ENCODE results near the gene TLCD3A.
"Not testable (repeated sequence)": the region's sequence is repeated elsewhere in the genome, so short reads cannot be mapped to it uniquely, and the experiment has no call there.

TLCD3A gene

GRCh38 chr17:750431-751037 lies 18.1 kb downstream of the TLCD3A start:
- DNase-seq, result no peak

DNA sequence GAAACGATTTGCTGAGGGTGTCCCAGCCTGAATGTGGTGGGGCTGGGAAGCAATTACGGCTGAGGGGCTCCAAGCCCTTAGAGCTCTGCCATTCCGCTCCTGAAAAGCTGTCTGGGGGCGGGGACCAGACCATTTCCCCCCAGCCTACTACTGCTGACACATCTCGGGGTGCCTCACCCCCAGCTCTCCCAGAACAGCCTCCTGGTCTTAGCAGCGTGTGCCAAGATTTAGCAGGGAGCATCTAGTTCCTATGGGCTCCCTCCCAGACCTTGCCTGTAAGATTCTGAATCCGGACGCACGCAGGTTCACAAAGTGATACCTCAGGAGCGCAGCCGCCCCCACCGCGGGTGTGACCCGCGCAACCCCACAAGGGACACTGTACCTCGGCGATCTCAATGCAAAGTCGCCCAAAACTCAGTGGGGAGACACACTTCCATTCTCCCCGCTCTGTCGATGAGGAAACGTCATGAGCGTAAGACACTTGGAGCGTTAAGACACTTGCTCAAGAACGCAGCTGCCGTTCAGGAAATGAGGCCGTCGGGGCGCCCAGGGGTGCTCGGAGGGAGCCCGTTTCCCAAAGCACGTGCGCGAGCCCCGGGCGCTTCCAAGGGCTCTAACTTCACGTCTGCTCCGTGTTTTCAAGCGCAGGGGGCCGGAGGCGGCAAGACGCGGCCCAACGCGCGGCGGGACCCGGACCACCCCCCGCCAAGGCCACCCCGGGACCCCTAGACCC lies 19.0 kb downstream of the TLCD3A start:
- peak; percentile 71 to 72 for DNase-seq

DNA sequence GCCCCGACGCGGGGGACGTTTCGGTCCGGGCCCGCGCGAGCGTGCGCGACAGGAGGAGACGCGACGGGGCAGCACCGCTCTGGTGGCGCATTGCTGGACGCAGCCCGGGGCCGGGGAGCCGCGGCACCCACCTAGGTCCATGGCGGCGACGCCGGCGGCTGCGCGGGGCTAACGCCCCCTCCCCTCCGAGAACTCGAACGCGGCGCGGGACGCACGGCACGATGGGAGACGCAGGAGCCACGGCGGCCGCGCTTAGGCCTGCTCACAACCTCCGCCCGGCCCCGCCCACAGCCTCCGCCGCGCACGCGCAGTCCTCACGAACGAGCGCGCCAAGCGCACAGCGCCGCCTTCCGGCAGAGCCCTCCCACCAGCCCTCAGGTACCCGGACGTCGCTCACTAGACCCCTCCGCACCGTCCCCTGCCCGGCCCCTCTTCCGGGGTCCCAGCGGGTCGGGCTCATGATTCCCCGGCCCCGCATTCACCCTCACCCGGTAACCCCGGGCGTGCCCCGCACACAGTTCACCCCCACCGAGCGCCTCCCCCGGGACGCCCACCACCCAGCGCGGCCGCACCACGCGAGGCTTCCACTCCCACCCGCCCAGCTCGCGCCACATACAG lies 19.7 kb downstream of the TLCD3A start, which contains the start of gene GEMIN4:
Gene GEMIN4 (minus strand): TSS at position 263 of the 618 bp plus-strand sequence. CDS start 122 bp downstream, at position 141.
- DNase-seq, result peak; percentile 99 to 100

DNA sequence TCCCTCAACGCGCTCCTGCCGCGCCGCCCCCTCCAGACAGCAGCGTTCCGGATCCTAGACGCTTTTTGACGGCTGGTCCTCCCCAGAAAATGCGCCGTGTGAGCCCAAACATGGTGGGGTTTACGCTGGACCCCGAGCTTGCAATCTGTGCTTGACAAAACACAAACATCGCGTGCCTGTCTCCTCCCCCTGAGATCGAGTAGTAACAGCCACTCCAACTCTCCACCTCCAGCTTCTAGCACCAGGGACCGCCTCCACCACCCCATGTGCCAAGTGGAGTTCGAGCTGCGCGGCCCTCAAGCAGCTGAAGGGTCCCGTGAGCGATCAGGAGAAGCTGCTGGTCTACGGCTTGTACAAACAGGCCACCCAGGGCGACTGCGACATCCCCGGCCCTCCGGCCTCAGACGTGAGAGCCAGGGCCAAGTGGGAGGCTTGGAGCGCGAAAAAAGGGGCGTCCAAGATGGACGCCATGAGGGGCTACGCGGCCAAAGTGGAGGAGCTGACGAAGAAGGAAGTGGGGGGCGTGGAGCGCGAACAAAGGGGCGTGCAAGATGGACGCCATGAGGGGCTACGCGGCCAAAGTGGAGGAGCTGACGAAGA lies 20.3 kb downstream of the TLCD3A start:
- DNase-seq, result no peak

DNA sequence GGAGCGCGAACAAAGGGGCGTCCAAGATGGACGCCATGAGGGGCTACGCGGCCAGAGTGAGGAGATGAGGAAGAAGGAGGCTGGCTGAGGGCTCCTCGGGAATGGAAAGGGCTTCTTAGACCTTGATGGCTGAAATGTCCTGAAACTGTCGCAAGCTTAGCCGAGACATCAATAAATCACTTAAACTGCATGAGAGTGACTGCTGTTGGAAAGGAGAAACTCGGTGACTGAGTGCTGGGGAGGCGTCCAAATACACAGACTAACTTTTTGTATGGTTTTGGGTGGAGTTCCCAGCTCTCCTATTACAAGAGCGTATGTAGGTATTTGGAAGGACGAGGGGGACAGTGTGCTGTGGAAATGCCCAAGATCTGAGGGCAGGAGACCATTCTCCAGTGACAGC lies 21.0 kb downstream of the TLCD3A start:
- DNase-seq, result no peak

- not testable (repeated sequence) for DNase-seq
Measured at GRCh38 chr17:755319-755961, 23.0 kb downstream of the TLCD3A start.

DNA sequence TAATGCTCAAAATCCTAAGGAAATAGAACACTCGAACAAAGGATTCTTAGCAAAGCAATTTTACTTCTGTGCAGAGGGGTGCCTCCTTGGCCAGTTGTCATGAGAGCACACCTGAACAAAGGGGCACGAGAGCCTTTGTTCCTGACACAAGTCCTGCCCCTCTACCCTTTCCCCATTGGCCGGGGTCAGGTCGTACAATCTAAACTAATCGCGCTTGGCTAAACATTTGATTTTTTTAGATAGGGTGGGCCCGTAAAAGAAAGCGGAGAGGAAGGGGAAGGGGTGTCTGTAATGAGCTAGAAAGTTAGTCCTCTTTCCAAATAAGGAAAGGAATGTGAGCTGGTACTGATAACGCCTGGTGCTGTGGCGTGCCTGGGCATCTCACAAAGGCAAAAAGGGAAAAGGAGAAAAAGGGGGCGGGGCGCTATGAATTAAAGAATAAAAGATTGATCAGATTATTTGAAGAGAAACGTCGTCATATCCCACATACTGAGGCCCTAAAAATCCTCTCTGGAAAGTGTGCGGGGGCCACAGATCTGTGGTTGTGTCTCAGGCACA lies 23.7 kb downstream of the TLCD3A start:
- not testable (repeated sequence) for DNase-seq

DNA sequence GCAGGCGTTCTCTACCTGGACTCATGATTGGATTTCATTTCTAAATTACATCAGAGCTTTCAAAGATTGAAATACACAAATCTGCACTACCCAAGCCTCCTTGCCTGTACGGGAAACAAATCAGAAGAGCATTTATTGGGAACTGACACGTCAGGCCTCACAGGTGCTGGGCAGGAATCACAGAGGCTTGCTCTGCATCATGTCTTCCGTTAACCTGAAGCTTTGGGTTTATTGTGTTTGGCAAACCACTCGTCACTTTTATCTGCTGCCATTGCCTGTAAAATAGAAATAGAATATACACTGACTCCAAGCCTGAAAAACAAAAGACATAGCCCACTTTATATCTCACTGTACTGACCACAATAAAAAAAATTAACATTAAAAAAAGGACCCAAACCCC lies 27.6 kb downstream of the TLCD3A start:
- DNase-seq, result no peak

DNA sequence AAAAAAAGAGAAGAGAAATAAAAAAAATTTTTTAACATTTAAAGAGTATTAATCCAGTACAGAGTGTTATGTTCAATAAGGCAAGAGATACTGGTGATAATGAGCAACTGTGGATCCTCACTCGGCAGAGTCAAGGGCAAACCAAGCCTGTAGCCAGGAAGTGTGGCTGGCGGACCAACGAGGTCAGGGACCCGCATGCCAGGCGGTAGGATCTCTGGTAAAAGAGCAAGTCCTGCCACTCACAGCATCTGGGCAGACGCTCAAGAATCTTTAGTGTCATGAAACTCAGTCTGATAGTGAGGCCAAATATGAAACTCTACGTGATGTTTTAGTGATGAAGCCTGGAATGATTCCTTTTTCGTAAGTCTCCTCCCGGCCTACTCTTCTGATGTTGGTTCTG lies 28.0 kb downstream of the TLCD3A start:
- no peak for DNase-seq

GRCh38 chr17:767076-767475 lies 34.7 kb downstream of the TLCD3A start:
- no peak for DNase-seq

DNA sequence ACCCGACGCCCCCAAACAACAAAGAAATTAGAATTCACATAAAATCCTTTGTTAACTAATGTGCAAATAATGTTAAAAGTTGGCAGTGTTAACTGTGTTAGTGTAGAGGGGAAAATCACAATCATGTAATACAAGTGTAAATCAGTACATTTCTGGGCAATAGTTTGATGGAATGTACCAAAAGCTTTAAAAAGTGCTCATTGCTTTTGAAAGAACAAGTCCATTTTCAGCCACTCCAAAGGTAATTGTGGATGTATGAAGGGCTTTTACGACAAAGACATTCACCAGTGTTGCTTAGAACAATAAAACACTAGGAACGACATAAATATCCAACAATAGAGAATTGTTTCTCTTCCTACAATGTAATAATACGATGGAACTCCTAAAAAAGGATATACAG lies 40.6 kb downstream of the TLCD3A start:
- no peak for DNase-seq

- no peak for DNase-seq
Measured at GRCh38 chr17:773467-774312, 41.3 kb downstream of the TLCD3A start.

GRCh38 chr17:774313-774584 lies 41.9 kb downstream of the TLCD3A start:
- DNase-seq, result no peak

GRCh38 chr17:778096-778495 lies 45.7 kb downstream of the TLCD3A start:
- no peak for DNase-seq

DNA sequence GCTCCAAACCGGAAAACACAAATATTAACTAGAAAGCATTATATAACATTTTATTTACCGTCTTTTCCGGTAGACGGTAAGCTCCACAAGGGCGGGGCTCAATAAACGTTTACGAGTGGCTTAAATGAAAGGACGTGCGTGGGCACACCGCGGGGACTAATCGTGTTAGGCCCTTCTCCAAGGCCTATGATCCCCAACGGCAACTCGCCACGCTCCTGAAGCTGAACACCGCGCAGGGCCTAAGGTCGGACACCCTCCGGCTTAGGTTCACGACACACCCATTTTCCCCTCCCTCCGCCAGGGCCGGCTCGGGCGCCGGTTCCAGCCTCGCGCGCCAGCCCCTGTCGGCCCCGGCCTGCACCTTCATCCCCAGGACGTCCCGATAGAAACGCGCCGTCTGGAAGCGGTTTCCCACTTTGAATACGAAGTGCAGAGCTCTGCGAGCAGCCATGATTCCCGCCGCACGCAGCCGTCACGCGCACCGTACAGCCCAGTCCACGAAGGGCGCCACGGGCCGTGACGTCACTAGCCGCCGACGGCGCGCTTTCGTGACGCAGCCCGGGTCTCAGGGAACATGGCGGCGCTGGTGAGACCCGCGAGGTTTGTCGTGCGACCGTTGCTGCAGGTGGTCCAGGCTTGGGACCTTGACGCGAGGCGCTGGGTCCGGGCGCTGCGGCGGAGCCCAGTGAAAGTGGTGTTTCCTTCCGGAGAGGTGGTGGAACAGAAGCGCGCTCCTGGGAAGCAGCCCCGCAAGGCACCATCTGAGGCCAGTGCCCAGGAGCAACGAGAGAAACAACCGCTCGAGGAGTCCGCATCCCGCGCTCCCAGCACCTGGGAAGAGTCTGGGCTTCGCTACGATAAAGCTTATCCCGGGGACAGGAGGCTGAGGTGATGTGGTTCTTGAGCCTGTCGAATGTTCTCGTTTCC lies 49.7 kb downstream of the TLCD3A start, which contains the start of the genes GLOD4 and MRM3:
Gene GLOD4 (minus strand): TSS at position 476 of the 927 bp plus-strand sequence. CDS start 25 bp downstream, at position 451.
Gene MRM3 (plus strand): TSS at position 549 of the 927 bp plus-strand sequence. CDS start 26 bp downstream, at position 575.
- DNase-seq, result peak; percentile 97

DNA sequence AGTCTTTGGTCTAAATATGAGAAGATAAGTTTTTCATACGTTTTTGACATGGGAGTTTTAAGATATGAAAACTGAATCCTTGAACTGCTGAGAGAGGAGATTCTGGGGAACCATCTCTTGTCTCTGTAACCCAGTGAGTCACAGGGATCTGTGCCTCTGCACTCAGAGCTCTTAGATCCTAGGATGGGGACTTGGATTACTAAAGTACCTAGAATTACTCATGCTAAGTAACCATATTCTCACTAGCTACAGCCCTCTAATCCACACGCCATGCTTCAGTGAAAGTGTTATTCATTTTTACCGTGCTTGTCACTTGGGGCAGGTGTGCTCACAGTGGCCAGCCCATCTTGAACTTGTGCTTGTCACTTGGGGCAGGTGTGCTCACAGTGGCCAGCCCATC lies 51.7 kb downstream of the TLCD3A start:
- no peak for DNase-seq

GRCh38 chr17:785901-786300 lies 53.5 kb downstream of the TLCD3A start:
- DNase-seq, result not testable (repeated sequence)

DNA sequence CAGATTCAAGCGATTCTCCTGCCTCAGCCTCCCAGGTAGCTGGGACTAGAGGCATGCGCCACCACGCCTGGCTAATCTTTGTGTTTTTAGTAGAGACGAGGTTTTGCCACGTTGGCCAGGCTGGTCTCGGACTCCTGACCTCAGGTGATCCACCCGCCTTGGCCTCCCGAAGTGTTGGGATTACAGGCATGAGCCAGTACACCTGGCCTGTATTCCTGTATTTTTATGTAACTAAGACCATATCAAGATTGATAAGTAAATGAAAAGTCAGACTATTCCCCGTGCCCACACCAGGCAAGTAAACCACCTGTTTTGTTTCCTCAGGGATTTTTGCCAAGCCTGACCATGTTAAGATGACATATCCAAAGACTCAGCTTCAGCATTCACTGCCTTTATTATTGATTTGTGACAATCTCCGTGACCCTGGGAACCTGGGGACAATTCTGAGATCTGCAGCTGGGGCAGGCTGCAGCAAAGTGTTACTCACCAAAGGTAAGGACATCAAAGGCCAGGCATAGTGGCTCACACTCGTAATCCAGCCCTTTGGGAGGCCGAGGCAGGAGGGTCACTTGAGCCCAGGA lies 55.3 kb downstream of the TLCD3A start:
- no peak for DNase-seq

DNA sequence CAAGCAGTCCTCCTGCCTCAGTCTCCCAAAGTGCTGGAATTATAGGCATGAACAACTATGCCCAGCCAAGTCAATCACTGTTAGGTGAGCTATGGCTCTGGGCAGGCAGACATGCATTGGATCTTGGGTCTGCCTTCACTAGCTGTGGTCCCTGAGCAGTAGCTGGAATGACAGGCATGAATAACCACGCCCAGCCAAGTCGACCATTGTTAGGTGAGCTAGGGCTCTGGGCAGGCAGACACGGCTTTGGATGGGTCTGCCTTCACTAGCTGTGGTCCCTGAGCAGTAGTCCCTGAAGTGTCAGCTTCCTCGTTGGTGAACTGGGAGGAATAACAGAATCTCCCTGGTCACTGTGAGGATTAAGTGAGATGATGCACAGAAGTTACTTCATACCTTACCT lies 56.2 kb downstream of the TLCD3A start:
- DNase-seq, result no peak

- DNase-seq, result no peak
Measured at GRCh38 chr17:789160-789840, 56.9 kb downstream of the TLCD3A start.

Measured in activated T-cell treated with anti-CD3 and anti-CD28 coated beads, Interleukin-2, amount 50 U/mL, for 48 hours (primary cell).